HepG2 (cell line): ENCODE results near the gene ARF5. TPM values are rescaled to one million over a fixed set of nuclear protein-coding genes. Genes with fewer than 3 reads are reported as not detected.

Experiments used
- ARHGAP35 ChIP-seq: sonication (generic); formaldehyde crosslinking; IDR thresholded peaks from 2 replicates; pipeline ENCODE4 v1.9.0; 2022; ENCODE audit warnings: mild to moderate bottlenecking, inconsistent platforms, moderate library complexity, missing genetic modification reagents, borderline replicate concordance
- ARID5B ChIP-seq: IDR thresholded peaks from 2 replicates; pipeline ENCODE4 v1.4.0; 2020; ENCODE audit warnings: mild to moderate bottlenecking, missing genetic modification reagents
- CAMTA2 ChIP-seq: sonication (generic); formaldehyde crosslinking; IDR thresholded peaks from 2 replicates; pipeline ENCODE4 v1.4.0; 2020; ENCODE audit warnings: mild to moderate bottlenecking, missing genetic modification reagents, borderline replicate concordance
- CERS6 ChIP-seq: sonication (generic); formaldehyde crosslinking; IDR thresholded peaks from 2 replicates; pipeline ENCODE4 v1.5.0; 2020; ENCODE audit warnings: missing genetic modification reagents
- HDAC6 ChIP-seq: fragments of 200-600 bp; sonication (generic); IDR thresholded peaks from 2 replicates; pipeline ENCODE4 v1.7.0; 2017; ENCODE audit warnings: mild to moderate bottlenecking, antibody characterized with exemption, low read length, low read depth
- HOXA5 ChIP-seq: sonication (generic); formaldehyde crosslinking; IDR thresholded peaks from 2 replicates; pipeline ENCODE4 v1.4.0; 2020; ENCODE audit warnings: missing genetic modification reagents
- HOXD1 ChIP-seq: sonication (generic); formaldehyde crosslinking; IDR thresholded peaks from 2 replicates; pipeline ENCODE4 v1.5.0; 2020; ENCODE audit warnings: missing genetic modification reagents
- KDM4B ChIP-seq: sonication (generic); formaldehyde crosslinking; IDR thresholded peaks from 2 replicates; pipeline ENCODE4 v1.4.0; 2020; ENCODE audit warnings: missing genetic modification reagents
- KLF16 ChIP-seq, 2 experiments: sonication (generic) in 1 of 2; formaldehyde crosslinking in 1 of 2; IDR thresholded peaks; 2 replicates each; pipeline versions ENCODE4 v1.6.1 to v1.8.0; 2016 to 2023; ENCODE audit warnings: missing genetic modification reagents in 2 of 2, missing compliant biosample characterization in 1 of 2
- PAWR ChIP-seq: sonication (generic); formaldehyde crosslinking; IDR thresholded peaks from 2 replicates; pipeline ENCODE4 v1.4.0; 2020; ENCODE audit warnings: missing genetic modification reagents, mild to moderate bottlenecking, borderline replicate concordance
- POLR2A ChIP-seq, 2 experiments: IDR thresholded peaks; 2 replicates each; pipeline ENCODE4 v1.6.1; 2011; ENCODE audit warnings: low read depth in 2 of 2, low read length in 2 of 2, mild to moderate bottlenecking in 1 of 2, moderate library complexity in 1 of 2; ENCODE audit not compliant: insufficient read depth in 1 of 2
- RBFOX2 ChIP-seq: fragments of 200-400 bp; formaldehyde crosslinking; IDR thresholded peaks from 2 replicates; pipeline ENCODE4 v1.6.1; 2017; ENCODE audit warnings: low read depth, mild to moderate bottlenecking, low read length
- REPIN1 ChIP-seq: sonication (generic); formaldehyde crosslinking; IDR thresholded peaks from 2 replicates; pipeline ENCODE4 v1.8.0; 2022; ENCODE audit warnings: missing genetic modification reagents, low read depth, mild to moderate bottlenecking, borderline replicate concordance
- RFXAP ChIP-seq: sonication (generic); formaldehyde crosslinking; IDR thresholded peaks from 2 replicates; pipeline ENCODE4 v1.4.0; 2020; ENCODE audit warnings: missing genetic modification reagents, borderline replicate concordance
- SMARCC2 ChIP-seq: fragments of 450-650 bp; IDR thresholded peaks from 2 replicates; pipeline ENCODE4 v1.6.1; 2017; ENCODE audit warnings: antibody characterized with exemption, mild to moderate bottlenecking
- STAT5B ChIP-seq: sonication (generic); formaldehyde crosslinking; IDR thresholded peaks from 2 replicates; pipeline ENCODE4 v1.4.0; 2020; ENCODE audit warnings: missing genetic modification reagents
- TFE3 ChIP-seq: IDR thresholded peaks from 2 replicates; pipeline ENCODE4 v1.6.1; 2016
- TP53 ChIP-seq: sonication (generic); formaldehyde crosslinking; conservative IDR thresholded peaks from 2 replicates; pipeline ENCODE4 v1.4.0; 2020; ENCODE audit warnings: missing genetic modification reagents
- ZBTB3 ChIP-seq: sonication (generic); formaldehyde crosslinking; IDR thresholded peaks from 2 replicates; pipeline ENCODE4 v1.4.0; 2020; ENCODE audit warnings: low read depth, mild to moderate bottlenecking, moderate library complexity, missing genetic modification reagents, borderline replicate concordance
- ZMYM3 ChIP-seq: sonication (generic); formaldehyde crosslinking; IDR thresholded peaks from 2 replicates; pipeline ENCODE4 v1.5.1; 2020; ENCODE audit warnings: mild to moderate bottlenecking, missing genetic modification reagents
- ZMYM4 ChIP-seq: sonication (generic); formaldehyde crosslinking; IDR thresholded peaks from 2 replicates; pipeline ENCODE4 v1.8.1; 2023; ENCODE audit warnings: mild to moderate bottlenecking, missing genetic modification reagents
- ZNF292 ChIP-seq: sonication (generic); formaldehyde crosslinking; IDR thresholded peaks from 2 replicates; pipeline ENCODE4 v1.8.1; 2022; ENCODE audit warnings: mild to moderate bottlenecking, low read depth, missing genetic modification reagents, borderline replicate concordance
- ZNF567 ChIP-seq: sonication (generic); formaldehyde crosslinking; IDR thresholded peaks from 2 replicates; pipeline ENCODE4 v1.8.1; 2023; ENCODE audit warnings: mild to moderate bottlenecking, missing genetic modification reagents, borderline replicate concordance
- ZNF616 ChIP-seq: sonication (generic); formaldehyde crosslinking; IDR thresholded peaks from 2 replicates; pipeline ENCODE4 v1.5.0; 2020; ENCODE audit warnings: low read depth, mild to moderate bottlenecking, missing genetic modification reagents
- ZSCAN22 ChIP-seq: sonication (generic); formaldehyde crosslinking; IDR thresholded peaks from 2 replicates; pipeline ENCODE4 v1.4.0; 2020; ENCODE audit warnings: mild to moderate bottlenecking, missing genetic modification reagents
- polyA plus RNA-seq, 8 experiments: library from polyadenylated mRNA; depleted of rRNA in 3 of 8; stranded (reverse) in 7 of 8; unstranded in 1 of 8; fragments of >200 nt; fragmentation: Illumina TruSeq in 4 of 8; extraction: Trizol in 4 of 8; gene quantifications; 2 replicates each; pipeline versions ENCODE4 v1.2.1 to v1.2.3, GENCODE V29; 2011 to 2016; ENCODE audit warnings: low read depth in 4 of 8, missing spikeins in 1 of 8, mixed read lengths in 1 of 8; ENCODE audit not compliant: insufficient read depth in 1 of 8
- total RNA-seq, 5 experiments: library from RNA; depleted of rRNA; stranded (reverse); fragments of >200 nt; fragmentation: Illumina TruSeq; extraction: Trizol; gene quantifications; 2 replicates each; pipeline ENCODE4 v1.2.3, GENCODE V29; 2016; ENCODE audit warnings: low read depth in 1 of 5

ARF5 gene
- total and polyA plus RNA-seq, 2 of the 13 experiments (the other 11 are each of a cell fraction or from before 2014, with no cell fraction given) = 109 to 135 TPM

GRCh38 chr7:127588019-127588696 is at the start of gene ARF5 (continued):
- TF ChIP-seq TFE3 (CRISPR knock-in tag) = 0 out of 2 replicates have a peak, but pooled peaks have one; percentile 14
- TF ChIP-seq RFXAP (CRISPR knock-in tag) = peak; percentile 22; the same call in 1 of the 2 replicates
- no peak for TF ChIP-seq CERS6 (CRISPR knock-in tag)
- TF ChIP-seq ZNF567 (CRISPR knock-in tag) = no peak; the same call in 1 of the 2 replicates
- TF ChIP-seq POLR2A (IDR thresholded peaks at IDR 0.05; ENCODE audit: insufficient read depth in 1 of 2, low read depth in 2 of 2, low read length in 2 of 2) = peak; percentile 73 to 83
- TF ChIP-seq ZMYM4 (CRISPR knock-in tag) = no peak
- TF ChIP-seq ARHGAP35 (CRISPR knock-in tag) = no peak
- TF ChIP-seq ZNF616 (CRISPR knock-in tag) = no peak
- TF ChIP-seq ZNF292 (CRISPR knock-in tag) = no peak
- TF ChIP-seq KDM4B (CRISPR knock-in tag) = no peak
- TF ChIP-seq PAWR (CRISPR knock-in tag) = no peak
- no peak for TF ChIP-seq TP53
- peak; percentile 55; the same call in 1 of the 2 replicates for TF ChIP-seq REPIN1 (CRISPR knock-in tag)
- no peak for TF ChIP-seq HDAC6
- no peak for TF ChIP-seq SMARCC2
- no peak; the same call in 1 of the 2 replicates for TF ChIP-seq ZBTB3
- TF ChIP-seq CAMTA2 (CRISPR knock-in tag) = 0 out of 2 replicates have a peak, but pooled peaks have one; percentile 33
- TF ChIP-seq ARID5B (CRISPR knock-in tag) = no peak
- peak; percentile 77 for TF ChIP-seq RBFOX2
- TF ChIP-seq ZMYM3 = no peak
- TF ChIP-seq ZSCAN22 (CRISPR knock-in tag) = no peak
- TF ChIP-seq STAT5B (CRISPR knock-in tag) = no peak
- no peak for TF ChIP-seq HOXD1 (CRISPR knock-in tag)
- peak; percentile 19; the same call in 1 of the 2 replicates for TF ChIP-seq HOXA5
- no peak for TF ChIP-seq KLF16 (CRISPR knock-in tag; IDR thresholded peaks at IDR 0.05)
